ENCODE results near the gene KLKB1.

The KLKB1 gene

GRCh38 chr4:186227221-186227620 lies at the start of gene KLKB1:
Gene KLKB1, plus strand, starts transcription at chr4:186227507. Its CDS starts 689 bp downstream, at chr4:186228196.
- no peak for DNase-seq (ENCODE audit: low read depth in 2 of 2)

- DNase-seq (ENCODE audit: low read depth in 2 of 2): no peak
Observed at GRCh38 chr4:186188107-186188506, 39.2 kb upstream of the KLKB1 start.

- DNase-seq (ENCODE audit: low read depth in 2 of 2): no peak
Observed at GRCh38 chr4:186189656-186190055, 37.7 kb upstream of the KLKB1 start.

GRCh38 chr4:186190581-186191199 lies 36.6 kb upstream of the KLKB1 start:
- peak in 1 of 2 donors; percentile 32 for DNase-seq (ENCODE audit: low read depth in 2 of 2)

- DNase-seq (ENCODE audit: low read depth in 2 of 2): peak; percentile 76 to 84
Observed at GRCh38 chr4:186191200-186192065, 35.9 kb upstream of the KLKB1 start, which contains the start of gene CYP4V2. Gene CYP4V2, plus strand, starts transcription at chr4:186191567. Its CDS starts 257 bp downstream, at chr4:186191824.

GRCh38 chr4:186192066-186192612 lies 35.2 kb upstream of the KLKB1 start:
- DNase-seq (ENCODE audit: low read depth in 2 of 2): peak in 1 of 2 donors; percentile 21

- DNase-seq (ENCODE audit: low read depth in 2 of 2): no peak
Observed at GRCh38 chr4:186193851-186194250, 33.5 kb upstream of the KLKB1 start.

- DNase-seq (ENCODE audit: low read depth in 2 of 2): no peak
Observed at GRCh38 chr4:186196063-186196462, 31.2 kb upstream of the KLKB1 start.

GRCh38 chr4:186200516-186200915 lies 26.8 kb upstream of the KLKB1 start:
- no peak for DNase-seq (ENCODE audit: low read depth in 2 of 2)

GRCh38 chr4:186201010-186201409 lies 26.3 kb upstream of the KLKB1 start:
- DNase-seq (ENCODE audit: low read depth in 2 of 2): no peak

GRCh38 chr4:186201535-186202230 lies 25.6 kb upstream of the KLKB1 start:
- peak; percentile 29 to 30 for DNase-seq (ENCODE audit: low read depth in 2 of 2)

GRCh38 chr4:186202490-186203140 lies 24.7 kb upstream of the KLKB1 start:
- DNase-seq (ENCODE audit: low read depth in 2 of 2): no peak

- DNase-seq (ENCODE audit: low read depth in 2 of 2): no peak
Observed at GRCh38 chr4:186203406-186203805, 23.9 kb upstream of the KLKB1 start.

- DNase-seq (ENCODE audit: low read depth in 2 of 2): peak in 1 of 2 donors; percentile 58
Observed at GRCh38 chr4:186204103-186204559, 23.2 kb upstream of the KLKB1 start.

- DNase-seq (ENCODE audit: low read depth in 2 of 2): no peak
Observed at GRCh38 chr4:186204686-186205085, 22.6 kb upstream of the KLKB1 start.

GRCh38 chr4:186205156-186205555 lies 22.2 kb upstream of the KLKB1 start:
- no peak for DNase-seq (ENCODE audit: low read depth in 2 of 2)

GRCh38 chr4:186216465-186217024 lies 10.8 kb upstream of the KLKB1 start:
- no peak for DNase-seq (ENCODE audit: low read depth in 2 of 2)

GRCh38 chr4:186217733-186218293 lies 9.5 kb upstream of the KLKB1 start:
- no peak for DNase-seq (ENCODE audit: low read depth in 2 of 2)

- DNase-seq (ENCODE audit: low read depth in 2 of 2): no peak
Observed at GRCh38 chr4:186221624-186222023, 5.7 kb upstream of the KLKB1 start.

- no peak for DNase-seq (ENCODE audit: low read depth in 2 of 2)
Observed at GRCh38 chr4:186225848-186226247, 1.5 kb upstream of the KLKB1 start.

All from stimulated activated CD4-positive, alpha-beta T cell treated with anti-CD3 and anti-CD28 coated beads, Interleukin-4, amount 100 ng/mL, for 48 hours (primary cell).